ENCODE results near the gene NUP214.

The NUP214 gene

DNA sequence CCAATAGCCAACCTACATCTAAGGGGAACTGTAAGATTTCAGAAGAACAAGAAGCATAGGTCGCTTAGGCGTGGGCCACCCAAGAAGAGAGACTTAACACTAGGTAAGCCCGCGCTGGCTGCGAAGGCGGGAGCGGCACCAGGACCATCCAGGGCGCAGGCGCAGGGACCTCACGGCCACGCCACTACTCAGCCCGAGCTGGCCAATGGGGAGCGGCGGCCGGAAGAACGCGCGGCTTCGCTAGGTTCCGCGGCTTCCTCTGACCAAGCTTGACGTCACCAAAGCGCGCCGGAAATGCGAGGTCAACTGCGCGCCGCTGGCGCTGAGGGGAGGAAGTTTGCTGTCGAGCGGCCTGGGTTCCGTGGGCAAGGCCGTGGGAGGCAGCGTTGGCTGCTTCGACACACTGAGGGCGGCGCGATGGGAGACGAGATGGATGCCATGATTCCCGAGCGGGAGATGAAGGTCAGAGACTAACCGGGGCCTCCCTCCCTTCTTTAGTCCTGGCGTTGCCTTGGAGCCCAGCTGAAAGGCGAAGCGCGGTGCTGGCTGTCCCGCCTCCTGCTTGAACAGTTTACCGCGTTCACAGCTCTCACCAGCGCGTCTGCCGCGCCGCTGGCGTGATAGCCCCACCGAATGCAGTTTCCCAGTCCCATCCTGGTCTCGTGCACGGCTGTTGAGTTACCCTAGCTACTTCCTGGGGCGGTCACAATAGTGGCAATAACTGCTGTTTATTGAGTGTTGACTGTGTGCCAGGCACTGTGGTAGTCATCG lies at the start of gene NUP214:
Gene NUP214, plus strand, starts transcription at position 299 of the 771 bp plus-strand sequence. Its CDS starts 119 bp downstream, at position 418.
- DNase-seq = peak; percentile 100

GRCh38 chr9:131076347-131077195 lies 48.8 kb upstream of the NUP214 start:
- no peak for DNase-seq

- no peak for DNase-seq
Measured at GRCh38 chr9:131078427-131079366, 46.7 kb upstream of the NUP214 start.

GRCh38 chr9:131080589-131080988 lies 44.8 kb upstream of the NUP214 start:
- DNase-seq = no peak

DNA sequence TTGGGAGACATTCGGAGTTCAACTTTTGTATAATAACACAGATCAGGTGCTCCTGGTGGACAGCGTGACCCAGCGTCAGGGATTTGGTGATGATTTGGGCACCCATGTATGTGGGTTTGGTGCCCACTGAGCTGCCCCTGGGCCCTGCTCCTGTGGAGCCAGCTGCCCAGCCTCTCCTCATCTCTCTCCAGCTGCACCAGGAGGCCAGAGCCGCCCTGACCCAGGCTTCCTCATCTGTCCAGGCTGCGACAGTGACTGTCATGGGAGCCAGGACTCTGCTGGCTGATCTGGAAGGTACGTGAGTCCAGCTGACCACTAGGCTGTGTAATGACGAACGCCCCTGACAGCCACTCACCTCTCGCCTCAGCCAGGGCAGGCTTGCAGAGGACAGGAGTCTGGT lies 43.5 kb upstream of the NUP214 start:
- DNase-seq = no peak

- DNase-seq = no peak
Measured at GRCh38 chr9:131082774-131083512, 42.4 kb upstream of the NUP214 start.

DNA sequence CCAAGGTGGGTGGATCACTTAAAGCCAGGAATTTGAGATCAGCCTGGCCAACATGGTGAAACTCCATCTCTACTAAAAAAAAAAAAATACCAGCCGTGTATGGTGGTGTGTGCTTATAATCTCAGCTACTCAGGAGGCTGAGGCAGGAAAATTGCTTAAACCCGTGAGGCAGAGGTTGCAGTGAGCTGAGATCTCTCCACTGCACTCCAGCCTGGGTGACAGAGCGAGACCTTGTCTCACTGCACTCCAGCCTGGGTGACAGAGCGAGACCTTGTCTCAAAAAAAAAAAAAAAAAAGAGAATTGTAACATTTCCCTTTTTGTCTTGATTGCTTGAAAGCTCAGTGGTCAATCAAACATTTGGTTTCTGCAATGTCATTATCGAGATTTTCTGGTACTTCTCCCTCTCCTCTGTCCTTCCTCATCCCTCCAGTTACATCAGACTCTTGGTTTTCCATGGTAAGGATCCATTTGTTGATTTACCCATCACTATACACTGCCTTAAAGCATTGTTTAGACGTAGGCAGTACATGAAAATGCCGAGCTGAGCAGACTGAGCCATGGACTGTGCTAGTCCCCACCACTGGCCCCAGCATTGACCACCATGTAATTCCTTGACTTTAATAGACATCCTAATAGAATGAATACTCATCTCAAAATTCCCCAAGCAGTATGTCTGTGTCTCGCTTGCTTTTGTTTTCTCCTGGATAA lies 40.6 kb upstream of the NUP214 start:
- DNase-seq = no peak

- DNase-seq = no peak
Measured at GRCh38 chr9:131085370-131086122, 39.8 kb upstream of the NUP214 start.

- no peak for DNase-seq
Measured at GRCh38 chr9:131087354-131087893, 38.0 kb upstream of the NUP214 start.

DNA sequence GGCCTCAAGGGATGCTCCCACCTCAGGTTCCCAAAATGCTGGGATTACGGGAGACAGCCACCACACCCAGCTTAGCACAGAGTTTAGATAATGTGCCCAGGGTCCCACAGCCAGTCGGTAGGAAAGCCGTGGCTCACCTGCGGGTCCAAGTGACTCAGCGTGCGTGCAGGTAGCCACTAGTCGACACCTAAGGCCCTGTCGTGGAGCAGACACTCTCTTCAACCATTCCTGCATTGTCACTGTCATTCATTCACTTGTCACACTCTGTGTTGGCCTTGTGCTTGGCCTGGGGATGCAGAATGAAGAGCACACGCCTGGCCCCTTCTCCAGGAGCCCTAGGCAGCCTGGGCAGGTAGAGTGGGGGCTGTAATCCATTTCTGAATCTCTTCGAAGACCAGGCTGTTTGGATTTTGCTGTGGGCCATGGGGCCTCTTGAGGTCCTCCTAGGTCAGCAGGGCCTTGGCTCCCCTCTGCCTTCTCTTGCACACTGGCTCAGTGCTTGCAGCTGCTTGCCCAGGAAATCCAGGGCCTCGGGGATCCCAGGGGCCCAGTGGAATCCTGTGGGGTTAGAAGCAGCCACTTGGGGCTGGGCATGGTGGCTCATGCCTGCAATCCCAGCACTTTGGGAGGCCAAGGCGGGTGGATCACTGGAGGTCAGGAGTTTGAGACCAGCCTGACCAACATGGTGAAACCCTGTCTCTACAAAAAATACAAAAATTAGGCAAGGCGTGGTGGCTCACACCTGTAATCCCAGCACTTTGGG lies 35.2 kb upstream of the NUP214 start:
- DNase-seq = no peak

DNA sequence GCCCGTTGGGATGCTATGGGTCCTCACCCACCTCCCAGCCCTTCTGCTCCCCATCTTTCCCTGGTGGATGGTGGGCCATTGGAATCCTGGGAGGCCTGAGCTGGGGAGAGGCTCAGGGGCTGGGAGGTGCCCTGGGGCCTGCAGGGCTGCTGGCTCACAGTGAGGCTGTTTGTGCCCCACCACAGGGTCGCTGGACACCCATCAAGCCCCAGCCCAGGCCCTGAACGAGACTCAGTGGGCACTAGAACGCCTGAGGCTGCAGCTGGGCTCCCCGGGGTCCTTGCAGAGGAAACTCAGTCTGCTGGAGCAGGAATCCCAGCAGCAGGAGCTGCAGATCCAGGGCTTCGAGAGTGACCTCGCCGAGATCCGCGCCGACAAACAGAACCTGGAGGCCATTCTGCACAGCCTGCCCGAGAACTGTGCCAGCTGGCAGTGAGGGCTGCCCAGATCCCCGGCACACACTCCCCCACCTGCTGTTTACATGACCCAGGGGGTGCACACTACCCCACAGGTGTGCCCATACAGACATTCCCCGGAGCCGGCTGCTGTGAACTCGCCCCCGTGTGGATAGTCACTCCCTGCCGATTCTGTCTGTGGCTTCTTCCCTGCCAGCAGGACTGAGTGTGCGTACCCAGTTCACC lies 33.9 kb upstream of the NUP214 start:
- DNase-seq = no peak

GRCh38 chr9:131092030-131092429 lies 33.4 kb upstream of the NUP214 start:
- no peak for DNase-seq

DNA sequence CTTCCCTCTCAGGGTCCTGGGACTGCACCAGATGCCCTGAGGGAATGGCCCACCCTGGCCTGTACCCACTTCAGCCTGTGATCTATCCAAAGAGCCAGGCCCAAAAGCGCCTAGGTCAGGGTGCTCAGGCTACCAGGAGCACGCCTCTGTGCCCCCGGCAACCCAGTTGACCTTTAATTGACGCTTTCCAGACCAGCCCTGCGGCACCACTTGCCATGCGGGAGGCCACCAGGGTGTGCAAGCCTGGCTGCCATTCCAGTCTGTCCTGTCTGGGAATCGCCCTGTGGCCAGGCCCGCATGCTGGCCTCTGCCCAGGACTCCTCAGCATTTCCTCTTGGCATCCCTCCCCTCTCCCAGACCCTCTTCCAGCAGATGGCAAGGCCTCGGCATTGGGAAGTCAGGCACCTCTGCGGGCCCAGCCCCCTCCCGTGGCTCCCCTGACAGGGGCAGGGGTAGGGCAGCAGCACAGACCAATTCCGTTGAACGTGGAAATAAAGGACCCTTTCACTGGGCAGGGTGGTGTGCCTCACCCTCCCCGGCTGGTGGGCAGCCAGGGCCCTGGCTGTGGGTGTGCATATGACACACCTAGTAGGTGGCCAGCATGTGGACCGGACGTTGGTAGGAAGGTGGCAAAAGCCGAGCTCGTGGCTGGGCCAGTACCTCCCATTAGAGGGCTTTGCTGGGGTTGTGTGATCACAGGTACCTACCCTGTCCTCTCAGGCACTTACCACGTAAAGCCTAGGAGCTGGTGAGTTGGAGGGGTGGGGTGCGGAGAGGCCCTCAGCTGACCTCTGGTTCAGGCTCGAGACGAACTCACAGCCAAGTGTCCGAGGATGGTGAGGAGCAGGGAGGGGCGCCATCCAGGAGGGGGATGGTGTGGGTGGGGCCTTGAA lies 32.6 kb upstream of the NUP214 start:
- no peak for DNase-seq

DNA sequence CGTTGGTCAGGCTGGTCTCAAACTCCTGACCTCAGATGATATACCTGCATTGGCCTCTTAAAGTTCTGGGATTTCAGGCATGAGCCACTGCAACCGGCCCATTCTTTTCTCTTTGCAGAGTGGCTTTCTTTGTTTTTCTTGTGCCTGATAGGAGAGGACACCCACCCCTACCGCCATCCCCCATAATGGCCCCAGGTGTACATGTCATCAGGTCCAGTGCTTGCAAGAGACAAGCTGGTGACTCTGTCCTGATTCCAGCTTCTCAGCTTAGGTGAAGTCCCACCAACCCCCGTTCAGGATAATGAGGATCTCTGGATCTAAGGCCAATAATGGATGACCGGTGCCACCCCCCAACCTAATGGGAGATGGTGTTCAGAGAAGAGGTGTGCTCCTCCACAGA lies 31.4 kb upstream of the NUP214 start:
- no peak for DNase-seq

- DNase-seq = no peak
Measured at GRCh38 chr9:131094622-131095021, 30.8 kb upstream of the NUP214 start.

DNA sequence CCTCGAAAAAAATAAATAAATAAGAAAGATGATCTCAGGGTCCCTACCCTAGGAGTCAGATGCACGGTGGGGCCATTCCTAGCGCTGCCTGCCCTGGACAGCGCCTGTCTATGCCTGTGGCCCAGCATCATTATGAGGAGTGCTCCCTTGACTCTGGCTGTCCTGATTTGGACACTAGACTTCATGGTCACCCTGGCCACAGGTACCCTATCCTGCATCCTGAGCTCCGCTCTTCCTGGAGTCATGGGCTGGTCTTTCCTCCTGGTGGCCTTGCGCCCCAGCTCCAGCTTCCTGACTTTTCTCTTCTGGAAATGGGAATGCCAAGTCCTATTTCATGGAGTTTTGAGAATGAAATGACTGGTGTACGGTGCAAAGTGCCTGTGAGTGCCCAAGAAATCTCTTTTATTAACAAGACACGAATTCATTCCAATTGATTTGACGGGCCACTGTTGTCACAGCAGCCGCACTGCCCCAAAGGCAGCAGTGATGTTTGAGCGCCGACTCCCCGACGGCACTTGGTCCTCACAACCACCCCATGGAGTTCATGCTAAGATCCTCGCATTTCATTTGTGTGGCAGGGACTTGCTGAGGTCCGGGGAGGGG lies 29.6 kb upstream of the NUP214 start:
- DNase-seq = no peak

GRCh38 chr9:131096269-131097125 lies 28.9 kb upstream of the NUP214 start, which contains the start of gene AIF1L:
Gene AIF1L, plus strand, starts transcription at chr9:131096531. Its CDS starts 99 bp downstream, at chr9:131096630.
- DNase-seq = peak; percentile 14 to 31

Measured in activated CD4-positive, alpha-beta T cell treated with anti-CD3 and anti-CD28 coated beads, Interleukin-2, amount 50 U/mL, for 4 hours (primary cell).